Stimulated activated CD4-positive, alpha-beta T cell treated with anti-CD3 and anti-CD28 coated beads, Interleukin-12 subunit alpha, Interleukin-12 subunit beta, amount 100 ng/mL, for 48 hours (primary cell): ENCODE data around the gene P3H1.
A peak's percentile ranks its signal among the peaks of the same experiment; 100 is the strongest.

Source experiments
- DNase-seq, 3 donors: peaks; one replicate each; pipeline ENCODE4 v3.0.0-alpha.2; 2020; ENCODE audit warnings: low read depth in 2 of 3, low spot score in 1 of 3

The P3H1 gene

DNA sequence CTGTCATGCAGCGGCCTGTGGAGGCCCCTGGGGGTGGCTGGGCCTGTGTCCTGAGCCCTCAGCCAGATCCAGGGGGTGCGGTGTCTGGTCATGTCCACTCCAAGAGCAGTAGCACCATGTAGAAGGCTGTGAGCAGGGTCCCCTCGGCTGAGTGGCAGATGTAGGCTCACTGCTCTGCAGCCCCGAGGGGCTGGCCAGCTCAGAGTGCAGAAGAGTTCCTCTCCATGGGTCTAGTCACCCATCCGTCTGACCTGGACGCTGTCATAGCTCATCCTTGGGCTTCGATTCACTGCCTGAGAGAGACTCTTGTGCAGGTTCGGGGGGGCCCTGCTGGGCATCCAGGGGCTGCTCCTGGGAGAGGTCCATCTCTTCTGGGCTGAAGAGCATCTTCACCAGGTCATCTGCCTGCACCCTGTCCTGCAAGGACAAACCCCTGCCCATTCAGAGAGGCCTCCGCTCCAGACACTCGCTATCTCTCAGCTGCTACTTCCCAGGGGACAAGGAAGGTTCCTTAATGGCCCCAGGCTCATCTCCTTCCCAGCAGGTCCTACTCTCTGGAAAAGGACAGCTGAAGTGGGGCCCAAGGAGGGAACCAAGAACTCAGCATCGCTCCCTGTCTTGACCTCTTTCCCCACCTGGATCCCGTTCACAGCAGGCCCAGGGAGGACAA, 20.3 kb downstream of the P3H1 start:
- no peak for DNase-seq

- no peak for DNase-seq
Measured at GRCh38 chr1:42745851-42746250, 21.0 kb downstream of the P3H1 start.

GRCh38 chr1:42744148-42744413, 22.7 kb downstream of the P3H1 start:
- DNase-seq = no peak

DNA sequence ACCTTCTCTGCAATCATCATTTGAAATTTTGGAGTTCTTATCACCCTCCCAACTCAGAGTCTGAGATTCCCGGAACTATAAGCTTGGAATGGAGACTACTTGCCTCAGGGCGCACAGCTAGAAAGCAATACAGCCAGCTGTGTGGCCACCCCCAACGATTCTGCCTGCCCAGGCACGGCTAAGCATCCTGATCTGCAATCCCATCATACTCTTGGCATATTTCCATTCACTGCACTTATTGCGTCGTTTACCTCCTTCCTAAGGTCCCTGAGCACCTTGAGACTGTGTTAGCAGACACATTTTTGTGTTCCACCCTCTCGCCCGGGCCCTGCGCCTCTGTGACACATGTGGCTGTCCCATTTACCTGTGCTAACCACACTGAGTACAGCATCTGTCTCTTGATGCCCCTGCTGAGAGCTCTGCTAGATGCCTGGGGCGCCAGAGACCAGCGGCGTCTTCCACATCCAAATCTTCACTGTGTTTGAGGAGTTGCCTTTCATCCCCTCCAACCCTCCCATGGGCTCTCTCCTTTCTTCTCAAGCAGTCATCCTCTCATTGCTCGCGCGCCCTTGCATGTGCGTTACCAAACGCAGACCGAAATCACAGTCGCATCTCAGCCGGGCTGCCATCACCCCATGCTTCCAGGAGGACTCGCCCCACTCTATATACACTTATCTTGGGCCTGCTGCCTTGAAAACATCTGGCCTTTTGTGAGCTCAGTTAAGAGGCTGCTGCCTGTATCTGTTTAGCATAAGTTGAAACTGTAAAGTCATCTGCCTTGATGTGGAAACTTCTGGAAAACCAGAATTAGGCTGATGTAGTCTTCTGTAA, 23.3 kb downstream of the P3H1 start:
- DNase-seq = no peak

- no peak for DNase-seq
Measured at GRCh38 chr1:42742617-42743316, 24.1 kb downstream of the P3H1 start.

DNA sequence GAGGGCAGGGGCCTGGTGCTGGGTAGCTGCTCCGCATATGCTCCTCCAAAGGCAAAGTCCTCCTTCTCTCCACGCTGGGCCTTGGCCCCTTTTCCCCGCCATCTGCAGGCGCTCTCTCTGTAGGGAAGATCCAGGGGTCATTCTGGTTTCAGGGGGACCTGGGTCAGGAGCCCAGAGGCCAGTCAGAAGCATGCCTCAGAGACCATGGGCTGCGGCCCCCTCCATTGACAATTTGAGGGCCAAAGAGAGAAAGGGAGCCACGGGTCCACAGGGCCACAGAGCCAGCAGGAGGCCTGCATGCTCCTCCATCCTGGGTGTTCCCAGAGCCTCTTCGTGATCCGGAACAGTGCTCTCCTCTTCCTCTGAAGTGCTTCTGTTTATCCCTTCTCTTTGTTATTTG, 24.7 kb downstream of the P3H1 start:
- no peak for DNase-seq

DNA sequence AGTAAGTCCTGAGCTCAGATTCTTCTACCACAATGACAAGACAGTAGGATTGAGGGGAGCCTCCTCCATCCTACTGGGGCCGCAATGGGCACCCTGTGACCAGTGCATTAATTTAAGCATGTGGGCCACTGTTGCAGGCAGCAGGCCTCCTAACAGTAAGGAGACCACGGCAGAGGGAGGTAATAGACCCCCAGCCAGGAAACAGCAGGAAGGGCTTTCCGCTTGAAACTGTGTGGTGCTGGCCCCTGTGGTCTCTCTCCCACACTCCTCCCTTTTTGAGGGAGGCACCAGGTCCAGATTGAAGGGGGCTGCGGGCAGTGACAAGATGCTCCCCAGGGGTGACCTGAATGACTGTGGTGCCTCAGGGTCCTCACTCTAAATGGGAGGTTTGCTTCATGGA, 25.1 kb downstream of the P3H1 start:
- DNase-seq = no peak

DNA sequence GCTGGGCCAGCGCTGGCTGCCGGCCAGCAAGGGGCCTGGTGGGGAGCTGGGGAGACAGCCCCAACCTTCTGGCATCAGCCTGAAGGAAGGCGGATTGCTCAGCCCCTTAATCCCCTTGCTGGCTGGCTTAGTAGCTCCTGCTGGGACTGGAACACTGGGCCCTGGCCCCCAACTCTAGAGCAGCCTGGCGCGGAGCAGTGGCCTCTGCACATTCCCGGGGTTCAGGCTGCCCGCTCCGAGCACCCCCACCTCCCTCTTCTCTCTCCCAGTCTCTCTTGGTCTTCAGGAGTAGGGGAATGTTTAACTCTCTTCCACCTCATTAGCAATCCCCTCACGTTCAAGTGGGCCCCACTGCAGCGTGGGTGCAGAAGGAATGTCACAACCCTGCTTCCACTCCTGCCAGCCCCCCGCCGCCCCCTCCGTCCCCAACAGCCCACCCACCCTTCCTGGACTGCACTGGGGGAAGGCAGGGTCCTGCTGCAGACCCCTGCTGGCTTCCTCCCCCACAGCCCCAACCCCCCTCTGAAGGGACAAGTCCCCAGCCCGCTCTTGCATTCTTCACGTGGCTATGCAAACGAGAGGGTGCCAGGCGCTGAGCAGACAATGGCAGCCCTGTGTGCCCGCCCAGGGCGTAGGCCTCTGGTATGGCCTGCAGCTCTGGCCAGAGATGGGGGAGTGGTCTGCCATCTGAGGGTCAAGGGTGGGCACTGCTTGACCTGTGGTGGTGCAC, 25.8 kb downstream of the P3H1 start:
- no peak for DNase-seq

- DNase-seq = no peak
Measured at GRCh38 chr1:42739753-42740700, 26.8 kb downstream of the P3H1 start, which contains the start of gene CLDN19. Gene CLDN19 (minus strand): TSS chr1:42740236. CDS start chr1:42740063, 173 bp downstream.

DNA sequence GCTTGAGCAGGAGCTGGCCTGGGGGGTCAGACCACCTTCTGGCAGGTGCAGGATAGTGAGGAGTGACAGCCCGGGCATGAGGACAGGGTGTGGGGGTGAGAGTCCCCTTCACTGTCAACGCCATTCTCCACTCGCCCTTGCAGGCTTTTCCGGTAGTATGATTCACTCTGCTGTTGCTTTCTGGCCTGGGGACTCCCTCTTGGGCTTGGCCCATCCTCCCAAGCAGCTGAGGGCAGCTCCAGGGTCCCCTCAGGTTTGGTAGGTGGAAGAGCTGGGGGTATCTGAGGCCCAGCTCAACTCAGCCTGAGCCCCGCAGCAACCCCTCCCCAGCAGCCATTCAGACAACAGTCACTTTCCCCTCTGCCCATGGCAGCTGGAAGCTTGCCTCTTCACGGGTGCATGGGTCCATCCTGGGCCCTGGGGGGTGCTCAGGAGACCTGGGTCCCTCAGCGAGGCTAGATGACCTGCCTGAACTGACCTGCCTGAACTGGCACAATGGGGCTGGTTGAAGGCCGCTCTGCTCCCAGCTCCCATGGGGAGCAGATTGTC, 28.1 kb downstream of the P3H1 start:
- no peak for DNase-seq

GRCh38 chr1:42737986-42738677, 28.7 kb downstream of the P3H1 start:
- DNase-seq = no peak

DNA sequence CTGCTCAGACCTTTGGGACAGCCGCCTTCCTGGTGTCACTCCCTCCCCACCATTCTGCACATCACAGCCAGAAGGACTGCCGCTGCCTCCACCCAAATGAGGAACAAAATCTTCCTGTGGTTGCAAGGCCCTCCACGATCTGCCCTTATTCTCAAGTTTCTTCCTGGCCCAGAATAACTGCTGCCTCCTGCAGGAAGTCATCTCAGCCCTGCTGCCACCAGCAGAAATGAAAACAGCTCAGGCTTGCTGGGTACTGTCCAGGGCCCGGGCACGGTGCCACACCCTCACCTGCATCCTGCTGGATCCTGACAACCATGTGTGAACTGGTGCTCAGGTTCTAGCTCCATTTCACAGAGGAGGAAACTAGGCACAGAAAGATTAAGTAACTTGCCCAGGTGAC, 29.6 kb downstream of the P3H1 start:
- DNase-seq = no peak

GRCh38 chr1:42736571-42737200, 30.1 kb downstream of the P3H1 start:
- DNase-seq = no peak

GRCh38 chr1:42736152-42736551, 30.7 kb downstream of the P3H1 start:
- DNase-seq = peak in 1 of 3 donors; percentile 4

GRCh38 chr1:42735477-42736105, 31.2 kb downstream of the P3H1 start:
- no peak for DNase-seq

DNA sequence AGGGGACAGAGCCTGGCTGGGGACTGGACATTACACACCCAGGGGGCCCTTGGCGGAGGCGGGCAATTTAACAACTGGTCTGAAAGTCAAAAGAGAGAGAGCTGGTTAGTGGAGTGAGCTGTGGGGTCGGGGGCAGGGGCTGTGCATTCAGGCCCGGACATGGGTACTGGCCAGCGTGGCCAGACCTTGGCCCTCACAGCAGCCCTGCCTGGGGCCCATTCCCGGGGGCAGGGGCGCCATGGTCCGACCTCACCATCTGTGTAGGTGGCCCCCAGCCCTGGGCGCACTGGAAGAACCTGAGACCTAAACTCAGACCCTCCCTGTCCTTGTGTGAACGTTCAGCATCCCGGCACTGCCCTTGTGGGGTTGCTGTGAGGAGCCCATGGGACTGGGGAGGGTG, 31.8 kb downstream of the P3H1 start:
- DNase-seq = no peak

DNA sequence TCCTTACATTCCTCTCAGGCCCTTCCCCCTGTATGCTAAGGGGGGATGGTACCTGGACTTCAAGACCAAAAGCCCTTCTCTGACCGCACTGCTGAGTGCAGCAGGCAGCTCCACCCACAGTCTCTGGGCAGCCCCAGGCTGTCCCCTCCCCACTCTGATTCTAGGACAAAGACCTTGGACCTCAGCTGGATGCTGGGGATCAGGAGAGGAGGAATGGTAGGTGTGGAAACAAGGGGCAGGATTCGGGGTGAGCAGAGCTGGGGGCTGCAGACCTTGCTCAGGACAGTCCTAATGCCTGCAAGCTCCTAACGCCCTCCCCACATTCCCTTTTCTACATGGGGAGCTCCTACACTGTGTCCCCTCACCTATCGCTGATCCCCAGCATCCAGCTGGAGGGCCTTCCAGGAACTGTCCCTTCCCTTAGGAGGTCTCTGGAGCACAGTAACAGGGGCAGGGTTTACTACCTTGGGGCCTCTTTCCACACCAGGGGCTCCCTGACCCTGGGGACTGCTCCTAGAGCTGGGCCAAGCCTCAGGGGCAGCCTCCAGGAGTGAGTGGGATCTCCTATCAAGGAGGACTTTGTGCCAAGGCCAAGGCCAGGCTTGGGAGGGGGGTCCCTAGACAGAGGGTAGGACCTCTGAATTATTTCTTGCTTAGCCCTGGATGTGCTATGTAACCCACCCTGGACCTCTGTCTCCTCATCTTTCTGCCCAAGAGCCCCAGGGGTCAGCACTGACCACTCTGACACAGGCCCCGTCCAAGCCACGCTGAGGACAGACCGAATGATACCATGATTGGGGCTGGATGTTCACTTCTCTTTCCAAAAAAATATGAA, 32.4 kb downstream of the P3H1 start:
- DNase-seq = no peak
